Mesodermal cell (in vitro differentiated cells): ENCODE results near the gene PTCH2.

ENCODE experiments used
- H3K27ac ChIP-seq: 2 replicates; pipeline ENCODE4 v1.7.0; 2013; ENCODE audit warnings: mild to moderate bottlenecking, low read depth, low read length, moderate library complexity; ENCODE audit not compliant: severe bottlenecking
- H3K36me3 ChIP-seq: 2 replicates; pipeline ENCODE4 v1.7.1; 2013; ENCODE audit warnings: mild to moderate bottlenecking, low read length, moderate library complexity; ENCODE audit not compliant: control insufficient read depth, insufficient read depth
- H3K4me1 ChIP-seq: one replicate; pipeline ENCODE4 v1.7.1; 2013; ENCODE audit warnings: mild to moderate bottlenecking, low read length; ENCODE audit not compliant: insufficient read depth, control insufficient read depth, poor library complexity, severe bottlenecking
- H3K4me3 ChIP-seq: 2 replicates; pipeline ENCODE4 v1.7.0; 2013; ENCODE audit warnings: low read length, control low read depth, mild to moderate bottlenecking; ENCODE audit not compliant: insufficient read depth, poor library complexity, severe bottlenecking; ENCODE audit errors: extremely low read depth
- H3K9me3 ChIP-seq: 2 replicates; pipeline ENCODE4 v1.7.1; 2013; ENCODE audit warnings: mild to moderate bottlenecking, low read length, moderate library complexity; ENCODE audit not compliant: control insufficient read depth
- WGBS, 2 experiments: methylation state at CpG; one replicate each; pipeline ENCODE4 v1.1.5; 2013; ENCODE audit warnings: missing lambda C conversion rate in 2 of 2; ENCODE audit not compliant: insufficient coverage in 2 of 2; 5-methylcytosine and 5-hydroxymethylcytosine counted together

Gene PTCH2

DNA sequence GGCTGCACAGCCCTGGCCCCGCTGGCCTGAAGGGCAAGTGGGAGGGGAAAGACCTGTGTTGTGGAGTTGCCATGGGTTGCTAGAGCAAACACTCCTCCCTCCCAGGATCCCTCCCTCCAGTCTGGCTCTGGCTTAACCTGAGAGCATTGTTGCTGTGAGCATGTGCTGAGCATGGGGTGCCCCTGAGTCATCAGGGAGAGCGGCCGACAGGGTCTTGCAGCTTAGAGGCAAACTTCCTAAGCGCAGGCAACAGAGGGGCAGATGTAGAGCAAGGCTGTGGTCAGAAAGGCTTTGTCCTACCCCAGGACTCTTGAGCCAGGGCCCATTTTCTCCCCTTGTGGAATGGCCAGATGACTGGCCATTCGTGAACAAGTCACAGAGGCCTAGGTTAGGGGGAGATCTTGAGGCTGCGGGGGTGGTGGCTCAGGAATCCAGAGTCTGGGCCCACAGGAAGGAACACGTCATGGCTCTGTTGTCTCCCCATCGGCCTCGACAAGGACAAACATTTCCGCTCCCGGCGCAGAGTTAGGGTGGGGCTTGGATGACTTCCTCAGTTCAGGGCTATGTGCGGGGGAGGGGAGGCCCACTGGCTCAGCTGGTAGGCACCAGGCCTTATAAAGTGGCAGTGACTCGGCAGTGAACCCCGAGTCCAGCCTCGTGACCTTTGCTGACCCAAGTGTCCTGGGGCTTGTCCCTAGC is 35.5 kb downstream of the PTCH2 start:
- WGBS, 2 experiments: 18 to 26% methylated on average over 15 of the region's 16 CpGs
- Histone ChIP-seq H3K4me3 (peak overlapping the region; percentile 32), H3K4me1 (peaks cover 83% of the 10 kb centered on the region), H3K36me3 (peaks cover 54% of the 10 kb centered on the region), H3K9me3 (no peaks in the 10 kb centered on the region), H3K27ac (peak overlapping the region; percentile 100)

DNA sequence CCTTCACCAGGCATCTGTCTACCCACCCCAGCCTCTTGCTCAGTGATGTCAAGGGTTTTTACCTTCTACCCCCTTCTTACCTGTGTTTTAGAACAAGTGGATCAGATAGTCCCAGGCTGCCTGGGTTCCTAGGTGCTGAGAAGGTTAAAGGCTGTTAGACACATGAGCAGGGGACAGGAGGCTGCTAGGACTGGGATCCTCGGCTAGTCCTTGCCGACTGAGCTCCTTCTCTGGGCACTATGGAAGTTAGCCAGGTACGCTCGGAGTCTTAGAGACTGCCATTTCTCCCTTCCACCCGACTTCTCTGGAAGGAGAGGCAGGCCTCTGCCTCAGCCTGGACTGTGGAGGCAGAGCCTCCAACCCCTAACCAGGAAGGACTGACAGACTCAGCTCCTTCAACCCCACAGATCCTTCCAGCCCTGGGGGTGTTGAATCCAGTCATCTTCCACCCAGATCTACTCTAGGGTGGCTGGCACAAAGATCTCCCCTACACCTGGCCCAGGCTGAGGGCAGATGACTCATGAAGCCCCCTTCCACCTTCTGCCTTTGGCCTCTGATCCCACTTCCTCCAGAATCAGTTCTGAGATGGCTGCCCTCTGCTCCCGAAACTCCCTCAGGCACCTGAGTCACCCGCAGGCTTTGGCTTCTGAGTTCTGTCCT is 36.2 kb downstream of the PTCH2 start, which contains the start of gene DYNLT4:
DYNLT4 (minus strand) TSS at position 648 of the 660 bp plus-strand sequence. CDS start 683 bp downstream, outside the sequence.
- Histone ChIP-seq H3K36me3 (peaks cover 59% of the 10 kb centered on the region), H3K27ac (peak within 1 kb of the TSS; percentile 100), H3K4me1 (peaks cover 83% of the 10 kb centered on the region), H3K4me3 (peak within 1 kb of the TSS; percentile 32), H3K9me3 (no peaks in the 10 kb centered on the region)
- 70 to 79% methylated on average over 3 to 6 of the region's 7 CpGs for WGBS, 2 experiments

DNA sequence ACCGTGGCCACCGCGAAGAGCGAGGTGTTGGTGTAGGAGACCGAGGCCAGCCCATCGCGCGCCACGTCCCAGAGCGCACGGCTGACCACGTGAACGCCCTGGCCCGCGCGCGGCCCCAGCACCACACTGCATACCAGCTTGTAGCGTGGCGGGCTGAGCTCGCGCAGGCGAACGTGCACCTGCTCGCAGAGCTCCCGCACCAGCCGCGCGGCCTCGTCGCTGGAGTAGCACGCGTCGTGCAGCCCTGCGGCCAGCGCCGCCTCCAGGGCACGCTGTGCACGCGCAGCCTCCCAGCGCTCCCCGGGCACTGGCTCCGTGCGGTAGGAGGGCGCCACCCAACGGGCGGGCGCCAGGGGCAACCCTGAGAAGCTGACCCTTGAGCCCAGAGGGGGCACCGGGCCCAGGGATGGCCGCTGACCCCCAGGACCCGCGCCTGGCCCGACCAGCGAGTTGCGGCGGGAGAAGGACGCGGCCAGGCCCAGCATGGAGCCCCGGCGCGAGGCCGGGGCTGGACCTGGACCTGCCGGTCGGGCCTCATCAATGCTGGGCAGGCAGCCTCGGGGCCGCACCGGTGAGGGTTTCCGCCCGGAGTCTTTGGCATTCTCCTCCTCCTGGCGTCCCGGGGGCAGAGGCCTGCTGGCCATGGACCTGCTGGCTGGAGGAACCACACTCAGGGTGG is 36.9 kb downstream of the PTCH2 start:
- H3K9me3 ChIP-seq: no peaks in the 10 kb centered on the region
- H3K36me3 ChIP-seq: peaks cover 62% of the 10 kb centered on the region
- H3K4me3 ChIP-seq: no peak overlapping the region
- H3K4me1 ChIP-seq: peaks cover 79% of the 10 kb centered on the region
- 95 to 98% methylated on average over 43 to 65 of the region's 70 CpGs for WGBS, 2 experiments
- H3K27ac ChIP-seq: peak overlapping the region; percentile 100

DNA sequence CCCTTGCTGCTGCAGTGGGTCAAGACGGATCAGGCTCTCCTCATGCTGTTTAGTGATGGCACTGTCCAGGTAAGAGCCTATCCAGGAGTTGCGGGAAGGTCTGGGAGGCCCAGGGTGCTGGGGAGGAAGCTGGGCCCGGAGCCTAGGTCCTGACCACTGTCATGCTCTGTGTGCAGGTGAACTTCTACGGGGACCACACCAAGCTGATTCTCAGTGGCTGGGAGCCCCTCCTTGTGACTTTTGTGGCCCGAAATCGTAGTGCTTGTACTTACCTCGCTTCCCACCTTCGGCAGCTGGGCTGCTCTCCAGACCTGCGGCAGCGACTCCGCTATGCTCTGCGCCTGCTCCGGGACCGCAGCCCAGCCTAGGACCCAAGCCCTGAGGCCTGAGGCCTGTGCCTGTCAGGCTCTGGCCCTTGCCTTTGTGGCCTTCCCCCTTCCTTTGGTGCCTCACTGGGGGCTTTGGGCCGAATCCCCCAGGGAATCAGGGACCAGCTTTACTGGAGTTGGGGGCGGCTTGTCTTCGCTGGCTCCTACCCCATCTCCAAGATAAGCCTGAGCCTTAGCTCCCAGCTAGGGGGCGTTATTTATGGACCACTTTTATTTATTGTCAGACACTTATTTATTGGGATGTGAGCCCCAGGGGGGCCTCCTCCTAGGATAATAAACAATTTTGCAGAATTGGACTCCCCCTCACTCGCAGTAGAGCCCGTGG is 37.6 kb downstream of the PTCH2 start:
- 96 to 97% methylated on average over 17 to 19 of the region's 20 CpGs for WGBS, 2 experiments
- Histone ChIP-seq H3K27ac (peak overlapping the region; percentile 100), H3K9me3 (no peaks in the 10 kb centered on the region), H3K4me3 (no peak overlapping the region), H3K4me1 (peaks cover 72% of the 10 kb centered on the region), H3K36me3 (peaks cover 60% of the 10 kb centered on the region)

DNA sequence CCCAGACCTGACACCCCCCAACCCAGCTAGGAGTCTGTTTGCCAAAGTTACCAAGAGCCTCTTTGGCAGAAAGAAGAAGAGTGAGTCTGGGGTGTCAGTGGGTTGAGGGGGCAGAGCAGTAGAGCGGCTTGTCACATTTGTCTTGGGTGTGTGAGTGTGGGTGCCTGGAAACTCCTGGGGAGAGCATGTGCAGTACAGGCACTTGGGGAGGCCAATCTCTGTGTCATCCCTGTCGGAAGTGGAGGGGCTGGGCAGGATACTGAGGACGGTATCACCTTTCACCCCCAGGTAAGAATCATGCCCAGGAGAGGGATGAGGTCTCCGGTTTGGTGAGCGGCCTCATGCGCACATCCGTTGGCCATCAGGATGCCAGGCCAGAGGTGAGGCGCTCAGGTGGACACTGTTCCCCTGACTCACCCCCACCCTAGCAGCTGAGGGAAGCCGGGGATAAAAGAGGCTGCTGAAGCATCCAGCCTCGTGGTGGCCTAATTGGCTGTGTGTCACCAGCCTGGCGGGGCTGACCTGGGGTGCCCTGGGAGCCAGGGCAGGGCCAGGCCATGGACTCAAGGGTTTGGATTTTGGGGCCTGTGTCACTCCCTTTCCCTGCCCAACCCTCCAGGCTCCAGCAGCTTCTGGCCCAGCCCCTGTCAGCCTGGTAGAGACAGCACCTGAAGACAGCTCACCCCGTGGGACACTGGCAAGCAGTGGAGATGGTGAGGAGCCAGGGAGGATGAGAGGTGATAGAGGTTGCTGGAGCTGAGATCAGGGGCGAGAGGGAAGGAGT is 39.5 kb downstream of the PTCH2 start:
- peaks cover 59% of the 10 kb centered on the region for H3K4me1 ChIP-seq
- 99% methylated on average over 12 to 13 of the region's 13 CpGs for WGBS, 2 experiments
- H3K9me3 ChIP-seq: no peaks in the 10 kb centered on the region
- H3K27ac ChIP-seq: no peak overlapping the region
- peaks cover 53% of the 10 kb centered on the region for H3K36me3 ChIP-seq
- no peak overlapping the region for H3K4me3 ChIP-seq

DNA sequence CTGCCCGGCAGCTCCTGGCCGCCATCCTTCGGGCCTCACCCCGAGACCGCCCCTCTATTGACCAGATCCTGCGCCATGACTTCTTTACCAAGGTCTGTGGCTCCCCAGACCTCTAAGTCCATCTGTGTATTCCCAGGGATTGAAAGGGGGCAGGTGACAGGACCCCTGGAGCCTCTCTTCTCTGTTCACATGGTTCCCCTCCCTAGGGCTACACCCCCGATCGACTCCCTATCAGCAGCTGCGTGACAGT is 40.1 kb downstream of the PTCH2 start:
- H3K9me3 ChIP-seq: no peaks in the 10 kb centered on the region
- H3K4me1 ChIP-seq: peaks cover 54% of the 10 kb centered on the region
- H3K27ac ChIP-seq: no peak overlapping the region
- WGBS, 2 experiments: 82 to 100% methylated on average over 8 to 9 of the region's 9 CpGs
- H3K4me3 ChIP-seq: peak overlapping the region; percentile 91
- H3K36me3 ChIP-seq: peaks cover 53% of the 10 kb centered on the region

DNA sequence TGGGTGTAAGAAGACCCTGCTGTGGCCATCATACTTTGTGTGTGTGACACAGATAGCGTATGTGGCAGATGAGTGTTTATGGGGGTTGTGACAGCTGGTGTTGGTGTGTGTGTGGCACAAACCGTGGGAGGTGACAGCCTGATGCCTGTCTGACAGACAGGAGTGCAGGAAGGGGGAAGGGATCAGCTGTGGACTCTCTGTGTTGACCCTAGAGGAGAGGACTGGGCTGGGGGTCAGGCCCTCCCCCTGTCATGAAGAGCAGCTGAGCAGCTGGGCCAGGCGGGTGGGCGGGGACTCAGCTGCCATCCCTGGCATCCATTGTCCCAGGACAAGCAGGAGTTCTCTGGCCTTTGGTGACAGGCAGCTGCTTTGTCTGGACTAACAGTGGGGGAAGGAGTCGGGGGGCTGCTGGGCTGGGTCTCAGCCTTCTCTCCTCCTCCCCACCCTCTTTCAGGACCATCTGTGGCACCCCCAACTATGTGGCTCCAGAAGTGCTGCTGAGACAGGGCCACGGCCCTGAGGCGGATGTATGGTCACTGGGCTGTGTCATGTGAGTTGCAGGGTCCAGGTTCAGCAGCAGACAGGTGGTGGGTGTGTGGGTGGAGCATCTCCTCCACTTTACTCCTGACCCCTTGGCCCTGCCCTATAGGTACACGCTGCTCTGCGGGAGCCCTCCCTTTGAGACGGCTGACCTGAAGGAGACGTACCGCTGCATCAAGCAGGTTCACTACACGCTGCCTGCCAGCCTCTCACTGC is 40.6 kb downstream of the PTCH2 start:
- Histone ChIP-seq H3K4me1 (peaks cover 53% of the 10 kb centered on the region), H3K36me3 (peaks cover 53% of the 10 kb centered on the region), H3K4me3 (peak overlapping the region; percentile 91), H3K27ac (no peak overlapping the region), H3K9me3 (no peaks in the 10 kb centered on the region)
- WGBS, 2 experiments: 85 to 89% methylated on average over 10 to 12 of the region's 13 CpGs

DNA sequence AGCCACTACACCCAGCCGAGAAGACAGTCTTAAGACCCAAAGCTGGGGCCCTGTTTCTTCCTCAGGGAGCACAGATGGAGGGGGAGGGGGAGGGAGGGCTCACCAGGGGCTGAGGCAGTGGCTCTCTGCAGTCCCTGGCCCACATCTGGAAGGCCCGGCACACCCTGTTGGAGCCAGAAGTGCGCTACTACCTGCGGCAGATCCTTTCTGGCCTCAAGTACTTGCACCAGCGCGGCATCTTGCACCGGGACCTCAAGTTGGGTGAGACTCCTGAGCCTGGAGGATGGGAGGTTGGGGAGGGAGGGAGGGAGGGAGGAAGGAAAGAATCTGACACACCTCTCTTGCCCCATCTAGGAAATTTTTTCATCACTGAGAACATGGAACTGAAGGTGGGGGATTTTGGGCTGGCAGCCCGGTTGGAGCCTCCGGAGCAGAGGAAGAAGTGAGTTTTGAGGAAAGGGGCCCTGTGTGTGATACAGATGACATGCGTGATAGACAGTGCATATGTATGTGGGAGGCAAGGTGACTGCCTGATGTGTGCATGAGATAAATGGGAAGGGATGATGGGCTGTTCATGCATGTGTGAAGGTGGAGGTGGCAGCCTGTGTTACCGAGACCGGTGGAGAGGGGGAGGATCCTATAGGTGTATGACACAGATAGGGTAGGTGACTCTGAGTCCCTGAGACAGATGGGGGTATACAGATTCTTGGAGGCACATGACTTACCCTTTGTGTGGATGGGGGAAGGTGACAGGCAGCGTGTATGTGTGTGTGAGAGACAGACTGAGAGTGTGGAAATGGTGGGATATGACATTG is 41.4 kb downstream of the PTCH2 start:
- H3K9me3 ChIP-seq: no peaks in the 10 kb centered on the region
- 78 to 79% methylated on average over 9 to 10 of the region's 13 CpGs for WGBS, 2 experiments
- H3K4me3 ChIP-seq: peak overlapping the region; percentile 91
- H3K27ac ChIP-seq: no peak overlapping the region
- H3K36me3 ChIP-seq: peaks cover 50% of the 10 kb centered on the region
- peaks cover 49% of the 10 kb centered on the region for H3K4me1 ChIP-seq
